ENCODE results near the gene PTH2. TPM values are rescaled to one million over a fixed set of nuclear protein-coding genes. Genes with fewer than 3 reads are reported as not detected.

The PTH2 gene
- total RNA-seq, 1 experiment from 2014 or later = 0.96 TPM

- Mint-ChIP-seq H3K27me3 (ENCODE audit: low read depth) (peaks cover 2% of the 10 kb centered on the region; the same call in 1 of the 2 replicates), H3K9me3 (no peaks in the 10 kb centered on the region), H3K36me3 (ENCODE audit: insufficient read depth in 1 of 3, low read depth in 3 of 3) (peaks cover 39 to 53% (median 50%) of the 10 kb centered on the region in 3 experiments), H3K4me3 (peak overlapping the region; percentile 25 to 50; a peak in 3 of 5 replicates), H3K27ac (peak overlapping the region in 2 of 3 experiments; percentile 66 to 86; a peak in 6 of 7 replicates), H3K4me1 (peaks cover 17 to 38% of the 10 kb centered on the region in 2 experiments)
- DNase-seq = peak; percentile 94
- Histone ChIP-seq H4K5ac (ENCODE audit: insufficient read length, low read depth, low read length) (no peak overlapping the region), H2BK5ac (ENCODE audit: insufficient read length, low read length) (no peak overlapping the region), H3T11ph (ENCODE audit: low read length) (no peak overlapping the region), H2BK120ac (ENCODE audit: low read depth, low read length, poor library complexity, severe bottlenecking) (no peak overlapping the region), H3K23ac (ENCODE audit: insufficient read length, low read depth, low read length) (no peak overlapping the region), H3K4me1 (ENCODE audit: insufficient read depth, low read length) (no peaks in the 10 kb centered on the region), H3K23me2 (ENCODE audit: insufficient read length, low read depth, low read length, poor library complexity, severe bottlenecking) (peaks cover 6% of the 10 kb centered on the region), H3K18ac (ENCODE audit: insufficient read length, low read depth, low read length) (no peak overlapping the region), H4K91ac (ENCODE audit: insufficient read length, low read depth, low read length) (no peak overlapping the region), H3K56ac (ENCODE audit: insufficient read length, low read depth, low read length) (no peak overlapping the region), H3K27ac (ENCODE audit: insufficient read length, low read depth, low read length) (no peak overlapping the region), H3K4me2 (ENCODE audit: insufficient read depth, insufficient read length, low read length) (no peak overlapping the region), H4K8ac (replicated peaks; ENCODE audit: insufficient read length, low read depth, low read length) (no peak overlapping the region), H3K4ac (ENCODE audit: low read depth, low read length) (no peak overlapping the region), H2AK5ac (ENCODE audit: insufficient read length, low read length) (no peak overlapping the region), H3K14ac (ENCODE audit: insufficient read depth, low read length) (no peak overlapping the region; the same call in 1 of the 2 replicates), H3K9me3 (ENCODE audit: control insufficient read depth, low read depth, low read length) (no peaks in the 10 kb centered on the region), H3K79me1 (ENCODE audit: insufficient read depth, low read depth, low read length, poor library complexity, severe bottlenecking) (peaks cover 4% of the 10 kb centered on the region), H2AFZ (ENCODE audit: low read length) (no peak overlapping the region), H2BK20ac (ENCODE audit: low read depth, low read length, poor library complexity, severe bottlenecking) (no peak overlapping the region), H2BK15ac (ENCODE audit: low read depth, low read length) (no peak overlapping the region), H4K20me1 (ENCODE audit: control insufficient read depth, insufficient read depth, insufficient read length) (no peaks in the 10 kb centered on the region), H3K79me2 (ENCODE audit: insufficient read depth, low read length) (no peaks in the 10 kb centered on the region; the same call in 1 of the 2 replicates), H3K27me3 (ENCODE audit: insufficient read depth, low read length) (no peaks in the 10 kb centered on the region), H3K9ac (ENCODE audit: extremely low read depth, insufficient read length, low read length) (no peak overlapping the region), H2BK12ac (ENCODE audit: insufficient read length, low read depth, low read length) (no peak overlapping the region)
- no CpG with 5 or more reads among the region's 32 CpGs for WGBS (ENCODE audit: extremely low coverage, insufficient read length, low lambda C conversion rate)
- no peak for TF ChIP-seq CTCF (conservative IDR thresholded peaks at IDR 0.05)
These were observed 24.5 kb upstream of the PTH2 start for GRCh38 chr19:49447485-49448431.
